ENCODE results near the gene PHF21A. TPM values are rescaled to one million over a fixed set of nuclear protein-coding genes. Genes with fewer than 3 reads are reported as not detected.

The PHF21A gene
- polyA plus RNA-seq, 10 donors, result 26.8 to 44.2 (median 33.1) TPM

DNA sequence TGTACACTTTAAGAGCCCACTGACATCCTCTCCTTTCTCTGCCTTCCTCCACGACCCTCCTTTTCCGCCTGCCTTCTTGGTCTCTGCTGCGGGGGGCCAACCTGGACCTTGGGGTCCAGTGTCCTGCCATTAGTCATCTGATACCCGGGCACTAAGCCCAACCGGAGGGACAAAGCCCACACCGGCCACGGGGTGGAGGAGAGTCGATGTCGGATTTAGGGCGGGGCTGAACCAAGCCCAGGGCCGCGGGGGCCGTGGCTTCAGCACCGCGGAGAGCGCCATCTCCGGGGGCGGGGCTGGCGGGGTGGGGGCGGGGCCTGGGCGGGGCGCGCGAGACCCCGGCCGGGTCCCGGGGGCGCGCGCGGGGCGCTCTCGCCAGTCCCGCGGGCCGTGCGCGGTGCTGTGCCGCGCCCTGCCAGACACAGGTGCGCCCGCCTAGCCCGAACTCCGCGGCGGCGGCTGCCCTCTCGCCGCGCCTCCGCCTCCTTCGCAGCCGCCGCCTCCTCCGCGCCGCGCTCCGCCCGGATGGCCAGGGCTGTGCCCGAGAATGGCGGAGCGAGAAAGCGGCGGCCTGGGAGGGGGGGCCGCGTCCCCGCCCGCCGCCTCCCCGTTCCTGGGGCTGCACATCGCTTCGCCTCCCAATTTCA lies 235.9 kb downstream of the PHF21A start, which contains the start of gene MAPK8IP1:
Gene MAPK8IP1, plus strand, starts transcription at position 378 of the 647 bp plus-strand sequence. Its CDS starts 170 bp downstream, at position 548.
- DNase-seq, result peak; percentile 21 to 58 (median 40)

DNA sequence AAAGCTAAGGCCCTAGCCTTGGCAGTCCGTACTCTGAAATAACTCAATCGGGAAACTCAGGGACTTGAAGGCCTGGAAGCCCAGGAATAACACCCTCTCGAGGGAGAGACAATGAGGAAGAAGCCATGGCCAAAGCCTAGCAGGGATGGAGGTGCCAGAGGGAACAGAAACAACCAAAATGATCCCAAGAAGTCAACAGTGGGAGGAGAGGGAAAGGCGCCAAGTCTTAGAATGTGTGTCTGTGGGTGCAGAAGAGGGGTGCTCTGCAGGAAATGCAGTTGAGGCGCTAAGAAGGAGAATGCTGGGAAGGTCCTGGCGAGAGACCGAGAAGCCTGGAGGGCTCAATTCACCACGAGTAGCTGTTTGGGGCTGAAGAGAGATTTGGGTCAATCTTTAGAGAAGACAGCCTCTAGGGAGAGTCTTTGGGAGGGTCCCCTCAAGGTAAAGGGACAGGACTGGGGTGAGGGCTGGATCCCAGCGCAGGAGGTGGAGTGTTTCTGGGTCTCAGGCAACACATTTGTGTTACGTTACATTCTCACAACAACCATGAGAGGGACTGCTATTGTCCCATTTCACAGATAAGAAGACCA lies 236.6 kb downstream of the PHF21A start:
- no peak for DNase-seq

Other genes starting within 250 kb of the PHF21A start
- 10 to 100 TPM; 18.2 to 36.3 (median 32.8) TPM for gene MAPK8IP1, start 235.8 kb downstream of the PHF21A start, polyA plus RNA-seq (ENCODE audit: insufficient read length in 10 of 10)
- under 1 TPM in 8 of 10 donors, not detected in 2; 0.20 to 0.36 (median 0.26) TPM for gene FREY1, start 214.2 kb downstream of the PHF21A start, polyA plus RNA-seq (ENCODE audit: insufficient read length in 10 of 10)
- 10 to 100 TPM in 7 of 10 donors, 1 to 10 TPM in 3; 7.6 to 13.9 (median 10.2) TPM for gene PEX16, start 203.6 kb downstream of the PHF21A start, polyA plus RNA-seq (ENCODE audit: insufficient read length in 10 of 10)
- 1 to 10 TPM in 3 of 10 donors, under 1 TPM in 7; 0.25 to 7.3 (median 0.48) TPM for gene LARGE2, start 198.8 kb downstream of the PHF21A start, polyA plus RNA-seq (ENCODE audit: insufficient read length in 10 of 10)
- gene CREB3L1, start 156.2 kb upstream of the PHF21A start, polyA plus RNA-seq (ENCODE audit: insufficient read length in 10 of 10), result 10 to 100 TPM; 37.6 to 62.4 (median 46.5) TPM
- 10 to 100 TPM; 47.7 to 68.1 (median 57.1) TPM for gene DGKZ, start 226.0 kb upstream of the PHF21A start, polyA plus RNA-seq (ENCODE audit: insufficient read length in 10 of 10)